Spleen (tissue), 11 donors: Measurements from ENCODE around the gene STK4. TPM values are rescaled to one million over a fixed set of nuclear protein-coding genes. Genes with fewer than 3 reads are reported as not detected.

ENCODE experiments used
- DNase-seq: peaks from one replicate; pipeline ENCODE4 v3.0.0-alpha.2; 2020
- H3K27ac ChIP-seq, 8 donors: fragments of 200-600 bp; sonication (generic) in 7 of 8; 1 replicate in 4 of 8; 2 replicates in 4 of 8; pipeline versions ENCODE4 v1.5.0 to v1.8.0; 2016 to 2021; ENCODE audit warnings: inconsistent platforms in 4 of 8, mild to moderate bottlenecking in 4 of 8, moderate library complexity in 1 of 8
- H3K27me3 ChIP-seq, 7 donors: fragments of 200-600 bp; sonication (generic) in 6 of 7; replicated peaks in 1 of 7; 1 replicate in 4 of 7; 2 replicates in 3 of 7; pipeline versions ENCODE4 v1.5.0 to v1.8.0; 2016 to 2021; ENCODE audit warnings: inconsistent platforms in 3 of 7, mild to moderate bottlenecking in 1 of 7
- H3K36me3 ChIP-seq, 6 donors: fragments of 200-600 bp; sonication (generic) in 5 of 6; 1 replicate in 4 of 6; 2 replicates in 2 of 6; pipeline versions ENCODE4 v1.5.0 to v1.8.0; 2016 to 2021; ENCODE audit warnings: inconsistent platforms in 2 of 6
- H3K4me1 ChIP-seq, 6 donors: fragments of 200-600 bp; sonication (generic) in 5 of 6; 1 replicate in 3 of 6; 2 replicates in 3 of 6; pipeline versions ENCODE4 v1.5.0 to v1.8.0; 2016 to 2021; ENCODE audit warnings: inconsistent platforms in 3 of 6
- H3K4me3 ChIP-seq, 8 donors: fragments of 200-600 bp; sonication (generic) in 7 of 8; 1 replicate in 4 of 8; 2 replicates in 4 of 8; pipeline versions ENCODE4 v1.5.0 to v1.8.0; 2016 to 2021; ENCODE audit warnings: inconsistent platforms in 4 of 8, mild to moderate bottlenecking in 4 of 8, moderate library complexity in 2 of 8
- H3K9me3 ChIP-seq, 8 donors: fragments of 200-600 bp; sonication (generic) in 7 of 8; 1 replicate in 4 of 8; 2 replicates in 4 of 8; pipeline versions ENCODE4 v1.5.0 to v1.8.0; 2016 to 2021; ENCODE audit warnings: inconsistent platforms in 4 of 8
- POLR2A ChIP-seq, 3 donors: fragments of 450-650 bp; IDR thresholded peaks; one replicate each; pipeline ENCODE4 v1.5.1; 2017; ENCODE audit warnings: antibody characterized with exemption in 3 of 3, mild to moderate bottlenecking in 1 of 3
- POLR2AphosphoS5 ChIP-seq, 3 donors: sonication (generic); formaldehyde crosslinking; IDR thresholded peaks; one replicate each; pipeline ENCODE4 v1.5.1; 2017; ENCODE audit warnings: antibody characterized with exemption in 3 of 3
- WGBS, 5 donors: extraction: QIAGEN DNeasy Blood & Tissue Kit in 3 of 5; methylation state at CpG; one replicate each; pipeline versions ENCODE4 v1.1.5 to v1.1.7; 2013 to 2018; 5-methylcytosine and 5-hydroxymethylcytosine counted together
- intact Hi-C: fragments of 100-400 bp; cut with DNase I; formaldehyde crosslinking; loops from one replicate; pipeline ENCODE4 v1.15.0; 2023; ENCODE audit warnings: low total_unique reads
- polyA plus RNA-seq, 3 donors: library from polyadenylated mRNA; stranded (reverse); fragments of 200-250 nt; gene quantifications; one replicate each; pipeline ENCODE4 v1.2.1, GENCODE V29; 2013
- small RNA-seq, 4 donors: library from RNA; depleted of rRNA; stranded (forward); fragments of <200 nt; gene quantifications; one replicate each; pipeline ENCODE3, GENCODE V24; 2016
- total RNA-seq, 7 donors: library from RNA; depleted of rRNA in 3 of 7; stranded (reverse); fragments of >200 nt in 3 of 7; fragmentation: NEBNext Ultra II Directional in 4 of 7; extraction: Animal tissue kit (Norgen Biotek cat#: 25700) in 4 of 7; gene quantifications; one replicate each; pipeline versions ENCODE4 v1.1.0 to v1.2.1, GENCODE V29; 2016 to 2021
- TF ChIP-seq, protein P1 (sequence below), 11 experiments: fragments of 200-600 bp in 7 of 11; fragments of 450-650 bp in 4 of 11; sonication (generic) in 4 of 11; IDR thresholded peaks in 8 of 11; conservative IDR thresholded peaks in 3 of 11; 1 replicate in 7 of 11; 2 replicates in 4 of 11; pipeline versions ENCODE4 v1.4.0 to v1.8.0; 2016 to 2021; ENCODE audit warnings: antibody characterized with exemption in 11 of 11, inconsistent platforms in 4 of 11, mild to moderate bottlenecking in 1 of 11
- donor health status: healthy with polysubstance abuse.
- donor health status: DM: no; HTN: no; CAD: no; lungs with moderate emphysema.
- donor health status: DM: no; HTN: no; CAD: no.
- donor health status: Bipolar disorder and iron deficiency.
- donor health status: healthy.
- donor health status: DM: no; HTN: no; CAD: no.
- donor health status: DM: yes; HTN: yes; CAD: no.

STK4 gene
- total and polyA plus RNA-seq, 10 donors, result 19.0 to 241 (median 124) TPM

DNA sequence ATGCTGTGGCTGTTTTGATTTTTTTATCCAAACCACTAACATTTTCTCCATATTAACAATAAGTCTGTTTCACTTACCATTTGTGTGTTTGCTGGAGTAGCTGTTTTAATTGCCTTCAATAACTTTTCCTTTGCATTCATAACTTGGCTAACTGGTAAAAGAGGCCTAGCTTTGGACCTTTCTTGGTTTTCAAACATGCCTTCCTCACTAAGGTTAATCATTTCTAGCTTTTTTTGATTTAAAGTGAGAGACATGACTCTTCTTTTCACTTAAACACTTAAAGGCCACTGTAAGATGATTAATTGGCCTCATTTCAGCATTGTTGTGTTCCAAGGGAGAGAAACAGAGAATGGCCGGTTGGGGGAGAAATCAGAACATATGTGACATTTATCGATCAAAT is 155.1 kb downstream of the STK4 start:
- Histone ChIP-seq H3K36me3 (no peaks in the 10 kb centered on the region), H3K27ac (no peak overlapping the region), H3K9me3 (no peaks in the 10 kb centered on the region), H3K27me3 (peaks cover 0 to 49% (median 4%) of the 10 kb centered on the region in 7 donors), H3K4me3 (no peak overlapping the region), H3K4me1 (no peaks in the 10 kb centered on the region)
- no peak for DNase-seq
- intact Hi-C loops, result no loop called here
- TF ChIP-seq, protein P1, sequence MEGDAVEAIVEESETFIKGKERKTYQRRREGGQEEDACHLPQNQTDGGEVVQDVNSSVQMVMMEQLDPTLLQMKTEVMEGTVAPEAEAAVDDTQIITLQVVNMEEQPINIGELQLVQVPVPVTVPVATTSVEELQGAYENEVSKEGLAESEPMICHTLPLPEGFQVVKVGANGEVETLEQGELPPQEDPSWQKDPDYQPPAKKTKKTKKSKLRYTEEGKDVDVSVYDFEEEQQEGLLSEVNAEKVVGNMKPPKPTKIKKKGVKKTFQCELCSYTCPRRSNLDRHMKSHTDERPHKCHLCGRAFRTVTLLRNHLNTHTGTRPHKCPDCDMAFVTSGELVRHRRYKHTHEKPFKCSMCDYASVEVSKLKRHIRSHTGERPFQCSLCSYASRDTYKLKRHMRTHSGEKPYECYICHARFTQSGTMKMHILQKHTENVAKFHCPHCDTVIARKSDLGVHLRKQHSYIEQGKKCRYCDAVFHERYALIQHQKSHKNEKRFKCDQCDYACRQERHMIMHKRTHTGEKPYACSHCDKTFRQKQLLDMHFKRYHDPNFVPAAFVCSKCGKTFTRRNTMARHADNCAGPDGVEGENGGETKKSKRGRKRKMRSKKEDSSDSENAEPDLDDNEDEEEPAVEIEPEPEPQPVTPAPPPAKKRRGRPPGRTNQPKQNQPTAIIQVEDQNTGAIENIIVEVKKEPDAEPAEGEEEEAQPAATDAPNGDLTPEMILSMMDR (IDR thresholded peaks at IDR 0.05 in 8 of 11, conservative IDR thresholded peaks at IDR 0.05 in 3 of 11), result no peak
- TF ChIP-seq POLR2A (IDR thresholded peaks at IDR 0.05) (no peak), POLR2AphosphoS5 (IDR thresholded peaks at IDR 0.05) (no peak)
- 85 to 93% (median 89%) methylated on average over 2 of the region's 2 CpGs for WGBS, 5 donors

DNA sequence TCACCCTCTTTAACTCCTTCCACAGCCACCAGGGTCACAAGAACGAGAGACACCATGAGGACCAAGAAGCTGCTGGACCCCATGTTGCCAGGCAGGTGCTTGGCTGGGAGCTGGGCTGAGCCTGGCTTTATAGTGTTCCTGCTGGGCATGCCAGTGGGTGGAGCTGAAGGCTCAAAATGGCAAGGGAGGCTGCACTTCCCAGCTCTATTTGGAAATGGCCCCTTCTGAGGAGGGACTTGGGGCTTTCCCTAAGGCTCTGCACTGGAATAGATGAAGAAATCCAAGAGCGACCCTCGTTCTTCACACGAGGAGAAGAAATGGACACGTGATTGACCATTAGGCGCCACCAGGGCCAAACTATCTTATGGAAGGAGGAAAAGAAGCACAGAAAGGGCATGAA is 158.1 kb downstream of the STK4 start, which contains the start of gene WFDC12:
Gene WFDC12 (minus strand): TSS at position 101 of the 400 bp plus-strand sequence. CDS start 18 bp downstream, at position 83.
- H3K36me3 ChIP-seq, result no peaks in the 10 kb centered on the region
- no peak within 1 kb of the TSS for H3K4me3 ChIP-seq
- intact Hi-C loops, result no loop called here
- H3K27me3 ChIP-seq, result peaks cover 0 to 44% (median 7%) of the 10 kb centered on the region in 7 donors
- H3K4me1 ChIP-seq, result no peaks in the 10 kb centered on the region
- DNase-seq, result no peak
- 82 to 88% (median 85%) methylated on average over 6 of the region's 6 CpGs for WGBS, 5 donors
- no peak within 1 kb of the TSS for H3K27ac ChIP-seq
- H3K9me3 ChIP-seq, result no peaks in the 10 kb centered on the region
- TF ChIP-seq POLR2AphosphoS5 (IDR thresholded peaks at IDR 0.05), result no peak
- TF ChIP-seq, protein P1 (IDR thresholded peaks at IDR 0.05 in 8 of 11, conservative IDR thresholded peaks at IDR 0.05 in 3 of 11), result no peak

DNA sequence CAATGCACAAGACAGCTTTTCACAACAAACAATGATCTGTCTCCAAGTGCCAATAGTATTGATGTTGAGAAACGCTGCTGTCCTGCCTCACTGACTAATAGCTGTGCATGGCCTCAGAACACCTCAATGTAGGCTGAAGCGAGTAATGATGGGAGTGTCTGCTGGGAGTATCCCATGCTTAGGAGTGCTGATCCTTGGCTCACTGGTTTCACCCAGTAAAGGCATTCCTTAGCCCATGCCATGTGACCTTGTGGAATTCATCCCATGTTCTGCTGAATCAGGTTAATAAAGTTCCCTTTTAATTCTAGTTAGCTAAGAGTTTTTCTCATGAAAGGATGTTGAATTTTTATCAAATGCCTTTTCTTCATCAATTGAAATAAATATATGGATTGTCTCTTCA is 161.8 kb downstream of the STK4 start:
- DNase-seq, result no peak
- TF ChIP-seq POLR2A (IDR thresholded peaks at IDR 0.05) (no peak), POLR2AphosphoS5 (IDR thresholded peaks at IDR 0.05) (no peak)
- TF ChIP-seq, protein P1 (IDR thresholded peaks at IDR 0.05 in 8 of 11, conservative IDR thresholded peaks at IDR 0.05 in 3 of 11), result no peak
- no peaks in the 10 kb centered on the region for H3K36me3 ChIP-seq
- no peak overlapping the region for H3K27ac ChIP-seq
- peaks cover 0 to 71% (median 7%) of the 10 kb centered on the region in 7 donors for H3K27me3 ChIP-seq
- no peaks in the 10 kb centered on the region for H3K9me3 ChIP-seq
- no peak overlapping the region for H3K4me3 ChIP-seq
- 71 to 78% (median 76%) methylated on average over 2 of the region's 2 CpGs for WGBS, 5 donors
- intact Hi-C loops, result no loop called here
- no peaks in the 10 kb centered on the region for H3K4me1 ChIP-seq

Small RNA genes lying within 50 kb of the gene (small RNA-seq; reads per million reads assigned to genes)
- 0 reads per million in 4 donors for gene RF00019

Other genes starting within 250 kb of the STK4 start
- gene KCNK15, start 220.6 kb upstream of the STK4 start, total RNA-seq, result under 1 TPM in 5 of 7 donors, not detected in 2; 0.17 to 0.92 (median 0.47) TPM
- under 1 TPM in 2 of 3 donors, not detected in 1; 0.06 to 0.08 TPM for gene KCNK15, start 220.6 kb upstream of the STK4 start, polyA plus RNA-seq
- not detected for gene RIMS4, start 156.0 kb upstream of the STK4 start, total RNA-seq
- under 1 TPM in 2 of 3 donors, not detected in 1; under 0.01 to 0.02 TPM for gene RIMS4, start 156.0 kb upstream of the STK4 start, polyA plus RNA-seq
- 100 to 1,000 TPM; 147 to 237 (median 210) TPM for gene YWHAB, start 80.8 kb upstream of the STK4 start, total RNA-seq
- 100 to 1,000 TPM in 1 of 3 donors, 10 to 100 TPM in 2; 85.8 to 107 (median 96.7) TPM for gene YWHAB, start 80.8 kb upstream of the STK4 start, polyA plus RNA-seq
- 10 to 100 TPM; 27.0 to 51.6 (median 34.2) TPM for gene PABPC1L, start 56.5 kb upstream of the STK4 start, total RNA-seq
- 10 to 100 TPM; 31.9 to 61.4 (median 32.8) TPM for gene PABPC1L, start 56.5 kb upstream of the STK4 start, polyA plus RNA-seq
- 10 to 100 TPM; 11.6 to 18.0 (median 15.5) TPM for gene TOMM34, start 6.1 kb upstream of the STK4 start, total RNA-seq
- 10 to 100 TPM; 13.6 to 19.4 (median 18.4) TPM for gene TOMM34, start 6.1 kb upstream of the STK4 start, polyA plus RNA-seq
- not detected for gene KCNS1, start 134.6 kb downstream of the STK4 start, total RNA-seq
- gene KCNS1, start 134.6 kb downstream of the STK4 start, polyA plus RNA-seq, result under 1 TPM in 2 of 3 donors, not detected in 1; 0.05 to 0.06 TPM
- gene WFDC5, start 148.7 kb downstream of the STK4 start, total RNA-seq, result not detected
- not detected for gene WFDC5, start 148.7 kb downstream of the STK4 start, polyA plus RNA-seq
- gene WFDC12, start 158.0 kb downstream of the STK4 start, total RNA-seq, result not detected
- gene WFDC12, start 158.0 kb downstream of the STK4 start, polyA plus RNA-seq, result not detected
- 10 to 100 TPM in 2 of 7 donors, 1 to 10 TPM in 3, not detected in 2; 1.8 to 22.8 (median 3.5) TPM for gene PI3, start 208.4 kb downstream of the STK4 start, total RNA-seq
- gene PI3, start 208.4 kb downstream of the STK4 start, polyA plus RNA-seq, result 1 to 10 TPM in 2 of 3 donors, not detected in 1; 1.7 TPM
- under 1 TPM in 1 of 7 donors, not detected in 6; 0.72 TPM for gene SEMG1, start 240.5 kb downstream of the STK4 start, total RNA-seq
- not detected for gene SEMG1, start 240.5 kb downstream of the STK4 start, polyA plus RNA-seq